ENCODE data around the gene ACTMAP. TPM values are rescaled to one million over a fixed set of nuclear protein-coding genes. Genes with fewer than 3 reads are reported as not detected.
A peak's percentile ranks its signal among the peaks of the same experiment; 100 is the strongest.

ACTMAP gene
- total RNA-seq, 1 experiment from 2014 or later: 16.8 TPM

DNA sequence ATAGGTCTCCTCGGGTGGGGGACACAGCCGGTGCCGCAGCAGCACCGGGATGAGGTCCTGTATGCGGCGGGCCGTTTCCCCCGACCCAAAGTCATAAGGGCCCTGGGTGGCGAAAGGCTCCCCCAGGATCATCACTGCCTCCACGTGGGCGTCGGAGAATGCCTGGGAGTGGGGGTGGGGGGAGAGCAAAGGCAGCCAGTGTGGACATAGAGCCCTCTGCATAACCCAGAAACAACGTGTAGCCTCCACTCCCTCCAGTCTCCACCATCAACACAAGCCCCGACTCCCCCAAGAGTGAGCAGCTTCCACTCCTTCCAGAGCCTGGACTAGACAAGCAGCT, 58.1 kb downstream of the ACTMAP start:
- H2AFZ ChIP-seq (ENCODE audit: low read depth, low read length, poor library complexity, severe bottlenecking): no peak overlapping the region
- H3K4me2 ChIP-seq (ENCODE audit: low read length): no peak overlapping the region
- no peaks in the 10 kb centered on the region for H4K20me1 ChIP-seq (ENCODE audit: insufficient read depth)
- ChIA-PET CTCF (no interaction called here), RAD21 (ENCODE audit: low non-redundant PET in 1 of 2, low total read pairs in 2 of 2, uncharacterized antibody in 2 of 2, unreplicated experiment in 2 of 2) (no interaction called here), POLR2A (no interaction called here)
- no peak for TF ChIP-seq MAX (IDR thresholded peaks at IDR 0.05)
- no peak for TF ChIP-seq ZNF274 (IDR thresholded peaks at IDR 0.05; ENCODE audit: low read depth, low read length)
- no peak for TF ChIP-seq CBX3 (IDR thresholded peaks at IDR 0.05; ENCODE audit: low read depth)
- TF ChIP-seq EGR1 (IDR thresholded peaks at IDR 0.05; ENCODE audit: low read depth): no peak
- no peak for TF ChIP-seq EZH2 (IDR thresholded peaks at IDR 0.05)
- TF ChIP-seq CEBPB (IDR thresholded peaks at IDR 0.05; ENCODE audit: low read depth): no peak
- TF ChIP-seq, protein P1, sequence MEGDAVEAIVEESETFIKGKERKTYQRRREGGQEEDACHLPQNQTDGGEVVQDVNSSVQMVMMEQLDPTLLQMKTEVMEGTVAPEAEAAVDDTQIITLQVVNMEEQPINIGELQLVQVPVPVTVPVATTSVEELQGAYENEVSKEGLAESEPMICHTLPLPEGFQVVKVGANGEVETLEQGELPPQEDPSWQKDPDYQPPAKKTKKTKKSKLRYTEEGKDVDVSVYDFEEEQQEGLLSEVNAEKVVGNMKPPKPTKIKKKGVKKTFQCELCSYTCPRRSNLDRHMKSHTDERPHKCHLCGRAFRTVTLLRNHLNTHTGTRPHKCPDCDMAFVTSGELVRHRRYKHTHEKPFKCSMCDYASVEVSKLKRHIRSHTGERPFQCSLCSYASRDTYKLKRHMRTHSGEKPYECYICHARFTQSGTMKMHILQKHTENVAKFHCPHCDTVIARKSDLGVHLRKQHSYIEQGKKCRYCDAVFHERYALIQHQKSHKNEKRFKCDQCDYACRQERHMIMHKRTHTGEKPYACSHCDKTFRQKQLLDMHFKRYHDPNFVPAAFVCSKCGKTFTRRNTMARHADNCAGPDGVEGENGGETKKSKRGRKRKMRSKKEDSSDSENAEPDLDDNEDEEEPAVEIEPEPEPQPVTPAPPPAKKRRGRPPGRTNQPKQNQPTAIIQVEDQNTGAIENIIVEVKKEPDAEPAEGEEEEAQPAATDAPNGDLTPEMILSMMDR (IDR thresholded peaks at IDR 0.05 in 2 of 3, conservative IDR thresholded peaks at IDR 0.05 in 1 of 3; ENCODE audit: borderline replicate concordance in 1 of 3, insufficient read depth in 1 of 3, low read depth in 2 of 3, low read length in 2 of 3): no peak
- TF ChIP-seq JUND (IDR thresholded peaks at IDR 0.05): no peak
- no peak for TF ChIP-seq SIN3A (IDR thresholded peaks at IDR 0.05; ENCODE audit: low read depth)
- no peak for TF ChIP-seq YY1 (IDR thresholded peaks at IDR 0.05; ENCODE audit: extremely low read depth, insufficient replicate concordance, low read depth, low read length)
- no peak for TF ChIP-seq SRF (IDR thresholded peaks at IDR 0.05; ENCODE audit: low read depth)
- TF ChIP-seq REST (IDR thresholded peaks at IDR 0.05; ENCODE audit: low read depth): no peak
- TF ChIP-seq RAD21 (IDR thresholded peaks at IDR 0.05; ENCODE audit: low read depth): no peak
- TF ChIP-seq POLR2AphosphoS5 (IDR thresholded peaks at IDR 0.05; ENCODE audit: low read depth, low read length): no peak
- TF ChIP-seq FOSL1 (IDR thresholded peaks at IDR 0.05; ENCODE audit: low read depth): no peak
- no peak overlapping the region for H3K4me3 ChIP-seq (replicated peaks in 1 of 2; ENCODE audit: low read depth in 1 of 2, low read length in 2 of 2)
- H3K27me3 ChIP-seq (ENCODE audit: insufficient read depth, low read length): no peaks in the 10 kb centered on the region
- H3K9me2 ChIP-seq (ENCODE audit: insufficient read depth): no peaks in the 10 kb centered on the region
- peaks cover 12 to 26% of the 10 kb centered on the region in 2 experiments; a peak in 3 of 4 replicates for H3K4me1 ChIP-seq (ENCODE audit: control insufficient read depth in 1 of 2, insufficient read depth in 2 of 2, low read length in 2 of 2)
- no peak for DNase-seq (ENCODE audit: low read depth, low spot score)
- H3K79me2 ChIP-seq (ENCODE audit: insufficient read depth, low read length): peaks cover 29% of the 10 kb centered on the region
- intact Hi-C loops (cut with micrococcal nuclease): no loop called here
- BruUV-seq (replicated peaks): no TSS peak
- H3K9ac ChIP-seq (ENCODE audit: low read length): no peak overlapping the region
- ATAC-seq: no peak
- peaks cover 0 to 7% of the 10 kb centered on the region in 2 experiments; a peak in 2 of 4 replicates for H3K36me3 ChIP-seq (ENCODE audit: control insufficient read depth in 1 of 2, insufficient read depth in 2 of 2, low read length in 2 of 2)
- peak overlapping the region; percentile 88; the same call in 1 of the 2 replicates for H3K27ac ChIP-seq (ENCODE audit: low read depth, low read length)
- no peaks in the 10 kb centered on the region for H3K9me3 ChIP-seq (ENCODE audit: control insufficient read depth in 1 of 2, insufficient read depth in 1 of 2, low read depth in 1 of 2, low read length in 2 of 2)
